ENCODE results near the gene NRIP3.
A peak's percentile ranks its signal among the peaks of the same experiment; 100 is the strongest.

DNA sequence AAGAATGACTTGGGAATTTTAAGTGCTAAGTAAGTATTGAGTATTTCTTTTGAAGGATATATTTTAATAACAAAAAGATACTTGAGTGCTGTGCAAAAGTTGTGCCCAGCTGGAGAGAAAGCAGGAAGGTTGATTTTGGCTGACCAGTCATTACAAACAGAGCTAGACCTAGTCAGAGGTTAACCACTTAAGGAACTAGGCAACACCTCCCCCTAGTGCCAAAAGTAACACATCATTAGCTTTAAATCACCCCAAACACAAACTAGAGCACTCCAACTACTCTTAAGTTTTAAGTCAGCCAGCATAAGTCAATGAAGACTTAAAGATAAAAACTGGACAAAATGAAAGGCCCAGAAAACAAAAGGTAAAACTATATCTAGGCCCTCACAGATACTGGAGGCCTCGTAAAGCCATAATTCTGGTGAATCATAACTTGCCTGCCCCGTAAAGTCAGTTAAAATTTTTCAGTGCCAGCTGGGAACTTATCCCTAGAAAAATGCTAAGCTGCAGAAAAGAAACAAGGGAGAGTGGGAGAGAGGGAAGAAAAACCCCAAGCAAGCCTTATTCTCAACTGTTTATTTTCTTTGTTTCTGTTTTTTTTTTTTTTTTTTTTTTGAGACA, 44.1 kb downstream of the NRIP3 start:
- TF ChIP-seq CTCF (IDR thresholded peaks at IDR 0.05; ENCODE audit: borderline replicate concordance, extremely low read depth, low read length, poor library complexity, severe bottlenecking) (peak; percentile 75), EZH2 (IDR thresholded peaks at IDR 0.05; ENCODE audit: borderline replicate concordance, low read depth, low read length, severe bottlenecking) (no peak)
